ENCODE results near the gene GPC6. TPM values are rescaled to one million over a fixed set of nuclear protein-coding genes. Genes with fewer than 3 reads are reported as not detected.
"Not testable (repeated sequence)": the region's sequence is repeated elsewhere in the genome, so short reads cannot be mapped to it uniquely, and the experiment has no call there.

Gene GPC6
- total RNA-seq, 1 donor from 2014 or later: 18.7 TPM

DNA sequence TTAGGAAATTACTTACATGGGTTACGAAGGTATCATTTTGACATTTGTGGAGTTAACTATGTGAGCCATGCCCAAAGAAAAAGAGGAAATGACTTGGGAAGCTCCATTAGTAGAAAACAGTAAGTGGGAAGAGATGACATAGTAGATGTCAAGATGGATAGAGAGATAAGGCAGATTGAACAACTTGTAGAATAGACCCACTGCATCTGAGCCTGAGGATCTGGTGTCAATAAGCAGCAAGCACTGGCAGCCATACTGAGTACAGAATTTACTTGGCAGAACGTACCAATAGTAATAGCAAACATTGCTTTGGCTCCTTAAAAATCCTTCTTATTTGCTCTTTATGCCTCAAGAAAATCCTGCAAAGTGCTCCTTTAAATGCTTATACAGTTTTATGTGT is 203.8 kb downstream of the GPC6 start:
- TF ChIP-seq, protein P1, sequence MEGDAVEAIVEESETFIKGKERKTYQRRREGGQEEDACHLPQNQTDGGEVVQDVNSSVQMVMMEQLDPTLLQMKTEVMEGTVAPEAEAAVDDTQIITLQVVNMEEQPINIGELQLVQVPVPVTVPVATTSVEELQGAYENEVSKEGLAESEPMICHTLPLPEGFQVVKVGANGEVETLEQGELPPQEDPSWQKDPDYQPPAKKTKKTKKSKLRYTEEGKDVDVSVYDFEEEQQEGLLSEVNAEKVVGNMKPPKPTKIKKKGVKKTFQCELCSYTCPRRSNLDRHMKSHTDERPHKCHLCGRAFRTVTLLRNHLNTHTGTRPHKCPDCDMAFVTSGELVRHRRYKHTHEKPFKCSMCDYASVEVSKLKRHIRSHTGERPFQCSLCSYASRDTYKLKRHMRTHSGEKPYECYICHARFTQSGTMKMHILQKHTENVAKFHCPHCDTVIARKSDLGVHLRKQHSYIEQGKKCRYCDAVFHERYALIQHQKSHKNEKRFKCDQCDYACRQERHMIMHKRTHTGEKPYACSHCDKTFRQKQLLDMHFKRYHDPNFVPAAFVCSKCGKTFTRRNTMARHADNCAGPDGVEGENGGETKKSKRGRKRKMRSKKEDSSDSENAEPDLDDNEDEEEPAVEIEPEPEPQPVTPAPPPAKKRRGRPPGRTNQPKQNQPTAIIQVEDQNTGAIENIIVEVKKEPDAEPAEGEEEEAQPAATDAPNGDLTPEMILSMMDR (conservative IDR thresholded peaks at IDR 0.05; ENCODE audit: low read depth, low read length): no peak
- no peak for DNase-seq (ENCODE audit: low read depth)
- no peak overlapping the region for H3K4me3 ChIP-seq (ENCODE audit: low read depth, low read length)

DNA sequence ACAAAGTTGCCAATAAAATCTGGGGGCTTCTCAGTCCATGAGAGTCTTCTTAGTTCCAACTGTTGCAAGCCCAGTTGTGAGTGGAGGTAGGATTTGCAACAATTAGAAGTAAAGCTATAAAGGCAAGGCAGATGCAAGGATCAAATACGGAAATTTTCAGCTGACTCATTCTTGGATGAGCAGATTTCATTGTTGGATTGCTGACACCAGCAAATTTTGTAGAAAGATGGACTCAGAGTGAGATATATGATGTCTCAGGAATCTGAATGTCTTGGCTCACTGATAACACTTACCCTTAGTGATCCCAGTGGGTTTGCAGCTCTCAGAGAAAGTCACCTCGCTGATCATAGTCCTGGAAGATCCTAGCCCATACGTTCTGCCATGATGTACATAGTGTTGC is 209.0 kb downstream of the GPC6 start:
- TF ChIP-seq, protein P1 (conservative IDR thresholded peaks at IDR 0.05; ENCODE audit: low read depth, low read length): no peak
- no peak for DNase-seq (ENCODE audit: low read depth)
- no peak overlapping the region for H3K4me3 ChIP-seq (ENCODE audit: low read depth, low read length)

DNA sequence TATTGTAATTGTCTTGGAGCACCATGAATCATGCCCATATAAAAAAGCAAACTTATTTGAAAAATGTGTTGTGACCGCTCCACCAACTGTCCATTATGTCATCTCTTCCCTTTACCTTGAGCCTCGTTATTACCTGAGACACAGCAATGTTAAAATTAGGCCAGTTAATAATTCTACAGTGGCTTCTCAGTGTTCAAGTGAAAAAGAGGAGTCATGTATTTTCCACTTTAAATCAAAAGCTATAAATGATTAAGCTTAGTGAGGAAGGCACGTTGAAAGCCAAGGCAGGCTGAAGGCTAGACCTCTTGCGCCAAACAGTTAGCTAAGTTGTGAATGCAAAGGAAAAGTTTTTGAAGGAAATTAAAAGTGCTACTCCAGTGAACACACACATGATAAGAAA is 210.5 kb downstream of the GPC6 start:
- DNase-seq (ENCODE audit: low read depth): no peak
- TF ChIP-seq, protein P1 (conservative IDR thresholded peaks at IDR 0.05; ENCODE audit: low read depth, low read length): no peak
- peak overlapping the region; percentile 9 for H3K4me3 ChIP-seq (ENCODE audit: low read depth, low read length)

DNA sequence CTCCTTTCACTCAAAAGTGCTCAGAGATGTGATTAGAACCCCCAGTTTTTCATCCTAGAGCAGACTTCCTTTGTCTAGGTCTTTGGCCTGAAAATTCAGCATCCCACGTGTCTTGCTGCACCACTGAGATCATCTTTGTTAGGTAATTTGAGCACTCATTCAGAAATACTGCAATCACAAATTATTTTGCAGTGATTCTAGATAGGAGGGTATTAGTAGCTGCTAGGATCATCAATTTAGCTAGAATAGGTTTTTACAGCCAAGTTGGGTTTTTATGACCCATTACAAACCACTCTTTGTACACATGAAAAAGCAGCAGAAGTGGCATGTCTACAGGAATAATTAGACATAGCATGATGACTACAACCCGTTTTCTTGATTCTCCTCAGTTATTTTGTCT is 219.6 kb downstream of the GPC6 start:
- H3K4me3 ChIP-seq (ENCODE audit: low read depth, low read length): no peak overlapping the region
- TF ChIP-seq, protein P1 (conservative IDR thresholded peaks at IDR 0.05; ENCODE audit: low read depth, low read length): no peak

DNA sequence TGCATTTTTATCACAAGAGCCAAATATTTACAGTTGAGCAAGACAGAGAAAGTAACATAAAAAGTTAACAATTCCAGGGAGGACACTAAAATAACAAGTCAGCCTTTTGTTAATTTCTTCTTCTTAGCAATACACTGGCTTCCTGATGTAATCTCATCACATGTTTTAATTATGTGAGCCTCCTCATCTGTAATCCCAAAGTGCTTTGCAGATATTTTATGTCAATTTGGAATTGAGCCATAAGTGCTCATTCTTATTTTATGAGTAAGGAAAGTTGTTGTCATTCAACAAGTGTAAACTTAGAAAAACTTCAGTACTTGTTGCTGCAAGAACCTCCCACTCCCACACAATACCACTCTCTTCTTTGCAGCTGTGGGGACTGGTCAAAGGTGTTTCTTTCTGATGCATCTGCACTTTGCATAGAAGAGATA is 223.6 kb downstream of the GPC6 start:
- DNase-seq (ENCODE audit: low read depth): peak; percentile 38
- TF ChIP-seq, protein P1 (conservative IDR thresholded peaks at IDR 0.05; ENCODE audit: low read depth, low read length): no peak
- H3K4me3 ChIP-seq (ENCODE audit: low read depth, low read length): no peak overlapping the region

More for the DNA sequence above, 219.6 kb downstream of the GPC6 start:
- DNase-seq (ENCODE audit: low read depth): no peak

DNA sequence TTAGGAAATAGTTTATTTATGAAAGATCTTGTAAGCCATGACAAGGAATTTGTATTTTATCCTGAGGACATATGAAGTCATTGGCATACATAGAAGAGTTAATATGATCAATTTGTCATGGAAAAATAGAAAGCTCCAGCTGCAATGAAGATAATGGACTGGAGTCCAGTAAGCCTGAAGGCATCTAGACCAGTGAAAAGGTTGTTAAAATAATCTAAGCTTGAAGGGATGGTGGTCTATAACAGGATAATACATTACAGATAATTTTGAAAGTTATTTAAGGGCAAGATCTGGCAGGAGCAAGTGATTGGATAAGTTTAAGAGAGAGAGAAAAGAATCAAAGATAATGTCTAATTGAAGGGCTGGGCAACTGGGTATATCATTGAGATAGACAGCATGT is 224.2 kb downstream of the GPC6 start:
- TF ChIP-seq, protein P1 (conservative IDR thresholded peaks at IDR 0.05; ENCODE audit: low read depth, low read length): no peak
- no peak for DNase-seq (ENCODE audit: low read depth)
- H3K4me3 ChIP-seq (ENCODE audit: low read depth, low read length): no peak overlapping the region

DNA sequence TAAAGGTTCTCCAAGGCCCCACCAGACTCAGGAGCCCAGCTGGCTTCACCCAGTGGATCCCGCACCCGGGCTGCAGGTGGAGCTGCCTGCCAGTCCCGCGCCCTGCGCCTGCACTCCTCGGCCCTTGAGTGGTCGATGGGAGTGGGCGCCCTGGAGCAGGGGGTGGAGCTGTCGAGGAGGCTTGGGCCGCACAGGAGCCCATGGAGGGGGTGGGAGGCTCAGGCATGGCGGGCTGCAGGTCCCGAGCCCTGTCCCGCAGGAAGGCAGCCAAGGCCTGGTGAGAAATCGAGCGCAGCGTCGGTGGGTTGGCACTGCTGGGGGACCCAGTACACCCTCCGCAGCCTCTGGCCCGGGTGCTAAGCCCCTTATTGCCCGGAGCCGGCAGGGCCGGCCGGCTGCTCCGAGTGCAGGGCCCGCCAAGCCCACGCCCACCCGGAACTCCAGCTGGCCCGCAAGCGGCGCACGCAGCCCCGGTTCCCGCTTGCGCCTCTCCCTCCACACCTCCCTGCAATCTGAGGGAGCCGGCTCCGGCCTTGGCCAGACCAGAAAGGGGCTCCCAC is 228.1 kb downstream of the GPC6 start:
- not testable (repeated sequence) for DNase-seq (ENCODE audit: low read depth); H3K4me3 ChIP-seq (ENCODE audit: low read depth, low read length)

All from epithelial cell of proximal tubule (primary cell).